Mesendoderm (in vitro differentiated cells): ENCODE data around the gene HEYL.
A peak's percentile ranks its signal among the peaks of the same experiment; 100 is the strongest.

Source experiments
- DNase-seq: peaks from one replicate; pipeline ENCODE4 v3.0.0; 2013
- H2AK5ac ChIP-seq: 2 replicates; pipeline ENCODE4 v1.6.1; 2013; ENCODE audit warnings: low read length, inconsistent platforms
- H2BK120ac ChIP-seq: 2 replicates; pipeline ENCODE4 v1.6.1; 2013; ENCODE audit warnings: low read depth, mild to moderate bottlenecking, low read length, moderate library complexity, mixed read lengths
- H2BK15ac ChIP-seq: replicated peaks from 2 replicates; pipeline ENCODE4 v1.6.1; 2013; ENCODE audit warnings: low read depth, mild to moderate bottlenecking, moderate library complexity
- H2BK5ac ChIP-seq: 2 replicates; pipeline ENCODE4 v1.6.1; 2013; ENCODE audit warnings: low read length, inconsistent platforms
- H3K18ac ChIP-seq: 2 replicates; pipeline ENCODE4 v1.6.1; 2013; ENCODE audit warnings: mild to moderate bottlenecking, low read length, mixed read lengths
- H3K23ac ChIP-seq: one replicate; pipeline ENCODE4 v1.6.1; 2013; ENCODE audit warnings: low read length
- H3K27ac ChIP-seq: 2 replicates; pipeline ENCODE4 v1.5.1; 2013; ENCODE audit warnings: low read depth, mild to moderate bottlenecking, inconsistent platforms, low read length, moderate library complexity
- H3K27me3 ChIP-seq: 2 replicates; pipeline ENCODE4 v1.6.1; 2013; ENCODE audit warnings: low read length, control low read depth, mild to moderate bottlenecking, inconsistent platforms; ENCODE audit not compliant: insufficient read depth, poor library complexity
- H3K36me3 ChIP-seq: 2 replicates; pipeline ENCODE4 v1.6.1; 2013; ENCODE audit warnings: low read length, inconsistent platforms; ENCODE audit not compliant: control insufficient read depth, insufficient read depth
- H3K4ac ChIP-seq: one replicate; pipeline ENCODE4 v1.6.1; 2013; ENCODE audit warnings: low read depth, mild to moderate bottlenecking, low read length, moderate library complexity
- H3K4me1 ChIP-seq: 2 replicates; pipeline ENCODE4 v1.6.1; 2013; ENCODE audit warnings: low read depth, low read length, inconsistent platforms; ENCODE audit not compliant: control insufficient read depth
- H3K4me2 ChIP-seq: 2 replicates; pipeline ENCODE4 v1.6.1; 2013; ENCODE audit warnings: low read length
- H3K4me3 ChIP-seq: 2 replicates; pipeline ENCODE4 v1.5.1; 2013; ENCODE audit warnings: mild to moderate bottlenecking, low read length
- H3K56ac ChIP-seq: one replicate; pipeline ENCODE4 v1.6.1; 2013; ENCODE audit warnings: low read length
- H3K79me1 ChIP-seq: 2 replicates; pipeline ENCODE4 v1.6.1; 2013; ENCODE audit warnings: low read length, inconsistent platforms
- H3K79me2 ChIP-seq: 2 replicates; pipeline ENCODE4 v1.6.1; 2013; ENCODE audit warnings: mild to moderate bottlenecking, low read length; ENCODE audit not compliant: control insufficient read depth, insufficient read depth
- H3K9ac ChIP-seq: 2 replicates; pipeline ENCODE4 v1.6.1; 2013; ENCODE audit warnings: low read length, inconsistent platforms
- H4K5ac ChIP-seq: one replicate; pipeline ENCODE4 v1.6.1; 2013; ENCODE audit warnings: low read length
- H4K8ac ChIP-seq: one replicate; pipeline ENCODE4 v1.6.1; 2013; ENCODE audit warnings: low read depth, mild to moderate bottlenecking, control low read depth, low read length, moderate library complexity
- WGBS: extraction: QIAGEN DNeasy Blood & Tissue Kit; methylation state at CpG from one replicate; pipeline ENCODE4 v1.1.7; 2013; ENCODE audit warnings: low lambda C conversion rate, missing lambda C conversion rate; ENCODE audit not compliant: insufficient coverage; ENCODE audit errors: extremely low coverage; 5-methylcytosine and 5-hydroxymethylcytosine counted together

Gene HEYL

DNA sequence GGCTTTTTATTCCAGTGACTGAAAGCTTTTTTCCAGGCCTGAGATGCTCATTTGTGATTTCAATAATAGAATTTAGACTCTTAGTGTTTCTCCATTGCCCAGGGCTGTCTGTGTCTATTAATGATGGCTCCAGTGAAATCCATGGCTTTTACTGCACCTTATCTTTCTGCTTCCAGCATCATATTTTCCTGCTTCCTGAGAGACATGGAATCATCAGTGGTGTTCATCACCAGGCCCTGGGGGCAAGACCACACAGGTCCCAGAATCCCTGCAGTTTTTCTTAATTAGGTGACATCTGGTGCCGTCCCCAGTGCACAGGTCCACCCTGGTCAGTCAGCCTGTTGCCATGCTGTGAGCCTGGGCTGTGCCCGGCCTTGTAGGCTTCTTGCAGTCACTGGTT, 16.9 kb upstream of the HEYL start:
- Histone ChIP-seq H3K23ac (no peak overlapping the region), H3K36me3 (no peaks in the 10 kb centered on the region), H4K8ac (no peak overlapping the region), H2BK15ac (no peak overlapping the region), H3K18ac (no peak overlapping the region), H2AK5ac (no peak overlapping the region), H3K79me1 (no peaks in the 10 kb centered on the region), H4K5ac (no peak overlapping the region), H3K56ac (no peak overlapping the region), H3K9ac (no peak overlapping the region), H3K27ac (no peak overlapping the region), H3K4me2 (no peak overlapping the region), H2BK120ac (no peak overlapping the region), H2BK5ac (no peak overlapping the region), H3K4me1 (no peaks in the 10 kb centered on the region), H3K4ac (no peak overlapping the region), H3K79me2 (no peaks in the 10 kb centered on the region), H3K4me3 (no peak overlapping the region), H3K27me3 (no peaks in the 10 kb centered on the region)
- DNase-seq: no peak
- no CpG with 5 or more reads among the region's 2 CpGs for WGBS

DNA sequence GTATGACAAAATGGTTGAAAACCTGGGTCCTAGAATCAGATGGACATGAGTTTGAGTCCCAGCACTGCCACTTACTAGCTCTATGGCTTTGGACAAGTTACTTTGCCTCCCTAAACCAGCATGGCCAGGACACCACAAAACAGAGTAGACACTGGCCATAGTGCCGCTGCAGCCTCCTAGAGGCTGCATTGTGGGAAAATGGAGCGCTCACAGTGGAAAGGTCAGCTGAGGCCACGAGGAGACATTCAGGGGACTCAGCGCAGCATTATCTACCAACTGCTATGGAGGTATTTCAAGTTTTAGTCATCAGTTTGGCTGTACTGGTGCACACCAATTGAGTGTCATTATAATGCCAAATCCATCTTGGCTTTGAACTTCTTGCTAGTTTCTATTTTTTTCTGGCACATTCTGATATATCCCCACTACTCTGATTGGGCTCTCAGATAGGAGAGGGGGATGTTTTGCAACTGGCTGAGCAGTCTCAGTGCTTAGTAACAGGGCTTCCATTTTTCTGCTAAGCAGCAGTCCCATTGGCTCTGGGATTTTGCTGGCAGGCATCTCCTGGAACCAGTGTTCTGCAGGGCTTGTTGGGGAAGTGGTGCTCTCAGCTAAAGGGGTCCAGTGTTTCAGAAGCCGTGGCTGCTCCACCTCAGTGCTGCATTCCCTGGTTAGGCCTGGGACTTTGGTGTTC, 16.3 kb upstream of the HEYL start:
- no peaks in the 10 kb centered on the region for H3K79me2 ChIP-seq
- H3K27me3 ChIP-seq: no peaks in the 10 kb centered on the region
- no peak overlapping the region for H2BK5ac ChIP-seq
- no peak overlapping the region for H3K4me3 ChIP-seq
- H2AK5ac ChIP-seq: no peak overlapping the region
- no peak overlapping the region for H4K8ac ChIP-seq
- H3K56ac ChIP-seq: no peak overlapping the region
- no peak overlapping the region for H2BK120ac ChIP-seq
- H3K36me3 ChIP-seq: no peaks in the 10 kb centered on the region
- H4K5ac ChIP-seq: no peak overlapping the region
- H3K23ac ChIP-seq: no peak overlapping the region
- no CpG with 5 or more reads among the region's 5 CpGs for WGBS
- no peak overlapping the region for H3K18ac ChIP-seq
- no peak for DNase-seq
- no peak overlapping the region for H3K4ac ChIP-seq
- no peak overlapping the region for H3K9ac ChIP-seq
- H3K4me1 ChIP-seq: no peaks in the 10 kb centered on the region
- no peak overlapping the region for H2BK15ac ChIP-seq
- no peak overlapping the region for H3K4me2 ChIP-seq
- H3K27ac ChIP-seq: no peak overlapping the region
- no peaks in the 10 kb centered on the region for H3K79me1 ChIP-seq

DNA sequence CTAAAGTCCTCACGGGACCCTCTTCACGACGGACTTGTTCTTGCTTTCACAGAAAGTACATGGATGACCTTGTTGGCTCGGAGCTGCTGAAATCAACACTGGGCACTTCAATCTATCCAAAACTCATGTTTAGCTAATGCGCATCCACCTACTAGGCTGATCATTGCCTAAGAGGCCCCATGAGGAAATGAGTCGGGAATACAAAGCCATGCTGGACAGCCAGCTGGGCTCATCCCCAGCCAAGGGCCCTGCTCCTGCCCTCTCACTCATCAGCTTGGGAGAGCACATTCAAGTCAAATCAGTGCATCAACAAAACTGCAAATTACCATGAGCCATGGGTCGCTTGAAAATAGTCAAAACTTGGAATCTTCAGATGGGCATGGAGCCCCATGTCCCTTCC, 14.8 kb upstream of the HEYL start:
- Histone ChIP-seq H3K9ac (no peak overlapping the region), H3K56ac (no peak overlapping the region), H3K79me1 (no peaks in the 10 kb centered on the region), H4K8ac (no peak overlapping the region), H3K27ac (no peak overlapping the region), H3K4me2 (no peak overlapping the region), H2AK5ac (no peak overlapping the region), H3K4me3 (no peak overlapping the region), H3K18ac (no peak overlapping the region), H3K36me3 (no peaks in the 10 kb centered on the region), H3K23ac (no peak overlapping the region), H3K27me3 (no peaks in the 10 kb centered on the region), H3K79me2 (no peaks in the 10 kb centered on the region), H2BK5ac (no peak overlapping the region), H2BK120ac (no peak overlapping the region), H2BK15ac (no peak overlapping the region), H3K4me1 (no peaks in the 10 kb centered on the region), H4K5ac (no peak overlapping the region), H3K4ac (no peak overlapping the region)
- DNase-seq: no peak
- WGBS: no CpG with 5 or more reads among the region's 7 CpGs

DNA sequence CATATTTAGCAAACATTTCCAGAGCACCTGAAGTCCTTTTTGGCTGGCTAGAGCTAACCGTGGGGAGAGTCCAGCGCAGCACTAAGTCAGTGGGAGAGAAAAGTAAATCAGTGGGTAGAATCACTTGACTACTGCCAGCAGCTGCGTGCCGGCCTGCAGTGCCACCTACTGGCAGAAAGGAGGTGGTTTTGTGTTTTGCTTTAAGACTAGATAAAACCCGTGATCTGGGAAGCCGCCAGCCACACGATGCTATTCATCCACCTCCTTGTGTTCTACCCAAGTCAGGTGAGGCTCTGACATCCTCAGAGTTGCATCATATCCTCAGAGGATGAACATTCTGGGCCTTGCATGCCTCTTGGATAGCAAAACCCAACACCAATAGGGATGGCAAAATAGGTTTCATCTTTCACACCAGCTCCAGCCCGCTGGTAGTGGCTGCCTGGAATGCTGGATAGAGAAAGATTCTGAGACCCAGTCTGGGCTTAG, 14.1 kb upstream of the HEYL start:
- no peak overlapping the region for H4K5ac ChIP-seq
- no peak overlapping the region for H2BK5ac ChIP-seq
- peak; percentile 87 for DNase-seq
- no peak overlapping the region for H3K27ac ChIP-seq
- no peak overlapping the region for H3K23ac ChIP-seq
- no peak overlapping the region for H3K4me3 ChIP-seq
- H3K4me1 ChIP-seq: no peaks in the 10 kb centered on the region
- no peaks in the 10 kb centered on the region for H3K79me2 ChIP-seq
- no peak overlapping the region for H3K4me2 ChIP-seq
- H2AK5ac ChIP-seq: no peak overlapping the region
- no peak overlapping the region for H3K9ac ChIP-seq
- no peaks in the 10 kb centered on the region for H3K79me1 ChIP-seq
- WGBS: no CpG with 5 or more reads among the region's 8 CpGs
- no peak overlapping the region for H3K56ac ChIP-seq
- H3K4ac ChIP-seq: no peak overlapping the region
- no peaks in the 10 kb centered on the region for H3K27me3 ChIP-seq
- no peak overlapping the region for H3K18ac ChIP-seq
- no peaks in the 10 kb centered on the region for H3K36me3 ChIP-seq
- no peak overlapping the region for H2BK15ac ChIP-seq
- H4K8ac ChIP-seq: no peak overlapping the region
- H2BK120ac ChIP-seq: no peak overlapping the region

DNA sequence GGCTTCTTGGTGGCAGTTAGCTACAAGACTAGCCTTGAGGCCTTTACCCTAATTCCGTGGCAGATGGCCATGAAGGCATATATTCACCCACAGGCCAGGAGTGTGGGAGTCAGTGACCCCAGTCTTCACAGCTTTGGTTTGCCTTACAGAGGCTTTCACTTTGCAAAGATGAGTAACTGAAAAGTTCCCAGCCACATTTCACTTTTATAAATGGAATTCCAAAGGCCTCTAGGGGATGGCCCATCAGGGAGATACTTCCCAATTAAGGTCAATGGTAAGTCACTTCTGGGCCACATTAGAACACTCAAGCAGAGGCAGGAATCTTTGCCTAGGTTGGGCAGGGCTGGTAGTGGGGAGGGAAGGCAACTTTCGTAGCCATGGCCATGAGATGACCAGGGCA, 13.1 kb upstream of the HEYL start:
- H2BK15ac ChIP-seq: no peak overlapping the region
- H3K27ac ChIP-seq: no peak overlapping the region

DNA sequence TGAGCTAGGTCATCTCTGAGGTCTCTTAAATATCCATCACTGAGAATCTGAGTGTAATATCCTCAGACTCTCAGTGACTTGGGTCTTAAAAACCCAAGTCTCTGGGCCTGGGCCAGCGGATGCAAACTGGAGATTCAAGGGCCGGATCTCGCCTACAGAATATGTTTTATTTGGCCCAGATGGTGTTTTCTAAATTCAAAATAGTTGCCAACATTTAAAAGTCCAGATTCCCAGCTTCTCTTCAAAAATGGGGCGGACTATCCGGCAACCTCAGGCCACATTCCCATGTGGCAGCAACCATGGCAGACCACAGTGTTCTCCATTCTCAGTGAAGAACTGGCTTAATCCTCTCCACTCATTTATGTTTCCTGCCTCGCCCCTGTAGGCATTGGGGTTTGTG, 12.7 kb upstream of the HEYL start:
- H3K9ac ChIP-seq: no peak overlapping the region
- H3K79me1 ChIP-seq: no peaks in the 10 kb centered on the region
- H3K23ac ChIP-seq: no peak overlapping the region
- H3K79me2 ChIP-seq: no peaks in the 10 kb centered on the region
- no peak overlapping the region for H4K8ac ChIP-seq
- no peak overlapping the region for H3K4me3 ChIP-seq
- H3K4ac ChIP-seq: no peak overlapping the region
- no peak overlapping the region for H2BK15ac ChIP-seq
- no peak overlapping the region for H3K27ac ChIP-seq
- no peaks in the 10 kb centered on the region for H3K36me3 ChIP-seq
- no peak overlapping the region for H3K56ac ChIP-seq
- H3K4me2 ChIP-seq: no peak overlapping the region
- DNase-seq: no peak
- no peak overlapping the region for H2BK5ac ChIP-seq
- no peak overlapping the region for H2BK120ac ChIP-seq
- WGBS: no CpG with 5 or more reads among the region's 6 CpGs
- no peaks in the 10 kb centered on the region for H3K4me1 ChIP-seq
- H3K27me3 ChIP-seq: no peaks in the 10 kb centered on the region
- no peak overlapping the region for H2AK5ac ChIP-seq
- no peak overlapping the region for H3K18ac ChIP-seq
- H4K5ac ChIP-seq: no peak overlapping the region

More for the DNA sequence above, 13.1 kb upstream of the HEYL start:
- H3K79me2 ChIP-seq: no peaks in the 10 kb centered on the region
- no peak overlapping the region for H3K18ac ChIP-seq
- no peak overlapping the region for H4K5ac ChIP-seq
- H2AK5ac ChIP-seq: no peak overlapping the region
- no peak overlapping the region for H3K4ac ChIP-seq
- H3K4me1 ChIP-seq: no peaks in the 10 kb centered on the region
- H4K8ac ChIP-seq: no peak overlapping the region
- no CpG with 5 or more reads among the region's 2 CpGs for WGBS
- H3K56ac ChIP-seq: no peak overlapping the region
- no peak overlapping the region for H3K4me2 ChIP-seq
- no peak overlapping the region for H2BK5ac ChIP-seq
- H2BK120ac ChIP-seq: no peak overlapping the region
- no peaks in the 10 kb centered on the region for H3K36me3 ChIP-seq
- H3K27me3 ChIP-seq: no peaks in the 10 kb centered on the region
- no peak for DNase-seq
- no peak overlapping the region for H3K23ac ChIP-seq
- H3K4me3 ChIP-seq: no peak overlapping the region
- H3K9ac ChIP-seq: no peak overlapping the region
- no peaks in the 10 kb centered on the region for H3K79me1 ChIP-seq
